Suprapubic skin (tissue), 4 donors: ENCODE measurements around the gene PYGL. TPM values are rescaled to one million over a fixed set of nuclear protein-coding genes. Genes with fewer than 3 reads are reported as not detected.
A peak's percentile ranks its signal among the peaks of the same experiment; 100 is the strongest.

Experiments used
- DNase-seq, 2 donors: peaks; one replicate each; pipeline ENCODE4 v3.0.0-alpha.2; 2019; ENCODE audit warnings: low spot score in 2 of 2
- H3K27ac ChIP-seq: fragments of 200-600 bp; sonication (generic); one replicate; pipeline ENCODE4 v1.5.1; 2019
- H3K27me3 ChIP-seq: fragments of 200-600 bp; sonication (generic); one replicate; pipeline ENCODE4 v1.5.1; 2019
- H3K36me3 ChIP-seq: fragments of 200-600 bp; sonication (generic); one replicate; pipeline ENCODE4 v1.5.1; 2019
- H3K4me1 ChIP-seq: fragments of 200-600 bp; sonication (generic); one replicate; pipeline ENCODE4 v1.5.1; 2019
- H3K4me3 ChIP-seq: fragments of 200-600 bp; sonication (generic); one replicate; pipeline ENCODE4 v1.5.1; 2019; ENCODE audit warnings: mild to moderate bottlenecking
- H3K9me3 ChIP-seq: fragments of 200-600 bp; sonication (generic); one replicate; pipeline ENCODE4 v1.5.1; 2019
- CTCF ChIP-seq, 2 donors: fragments of 200-600 bp in 1 of 2; fragments of 450-650 bp in 1 of 2; sonication (generic) in 1 of 2; IDR thresholded peaks; one replicate each; pipeline ENCODE4 v1.5.1; 2016 to 2019; ENCODE audit warnings: antibody characterized with exemption in 2 of 2, mild to moderate bottlenecking in 1 of 2, moderate library complexity in 1 of 2
- EP300 ChIP-seq: sonication (generic); formaldehyde crosslinking; IDR thresholded peaks from one replicate; pipeline ENCODE4 v1.6.1; 2017; ENCODE audit warnings: antibody characterized with exemption
- POLR2A ChIP-seq, 2 donors: fragments of 450-650 bp; IDR thresholded peaks; one replicate each; pipeline ENCODE4 v1.6.1; 2017; ENCODE audit warnings: antibody characterized with exemption in 2 of 2, mild to moderate bottlenecking in 2 of 2, moderate library complexity in 2 of 2
- POLR2AphosphoS5 ChIP-seq, 3 donors: sonication (generic); formaldehyde crosslinking; IDR thresholded peaks; one replicate each; pipeline ENCODE4 v1.6.1; 2017; ENCODE audit warnings: antibody characterized with exemption in 3 of 3
- WGBS: methylation state at CpG from one replicate; pipeline ENCODE4 v1.1.5; 2018; 5-methylcytosine and 5-hydroxymethylcytosine counted together
- total RNA-seq, 4 donors: library from RNA; depleted of rRNA; stranded (reverse); fragments of >200 nt; gene quantifications; one replicate each; pipeline ENCODE4 v1.1.0, GENCODE V29; 2016

The PYGL gene
- total RNA-seq, 4 donors from 2014 or later, result 43.3 to 73.4 (median 48.4) TPM

GRCh38 chr14:50864237-50864636, 80.0 kb downstream of the PYGL start:
- DNase-seq, result no peak
- no peaks in the 10 kb centered on the region for H3K9me3 ChIP-seq
- no peak for TF ChIP-seq EP300
- no peak for TF ChIP-seq CTCF (IDR thresholded peaks at IDR 0.05)
- no peak for TF ChIP-seq POLR2AphosphoS5 (IDR thresholded peaks at IDR 0.05)
- TF ChIP-seq POLR2A (IDR thresholded peaks at IDR 0.05), result no peak
- H3K4me3 ChIP-seq, result no peak overlapping the region
- H3K27me3 ChIP-seq, result no peaks in the 10 kb centered on the region
- peaks cover 4% of the 10 kb centered on the region for H3K4me1 ChIP-seq
- no peak overlapping the region for H3K27ac ChIP-seq
- H3K36me3 ChIP-seq, result no peaks in the 10 kb centered on the region

GRCh38 chr14:50862036-50862570, 82.2 kb downstream of the PYGL start:
- WGBS, result 87% methylated on average over 4 of the region's 4 CpGs
- Histone ChIP-seq H3K27ac (no peak overlapping the region), H3K27me3 (no peaks in the 10 kb centered on the region), H3K4me1 (peaks cover 6% of the 10 kb centered on the region), H3K9me3 (no peaks in the 10 kb centered on the region), H3K36me3 (no peaks in the 10 kb centered on the region), H3K4me3 (no peak overlapping the region)
- no peak for DNase-seq
- no peak for TF ChIP-seq CTCF (IDR thresholded peaks at IDR 0.05)
- TF ChIP-seq EP300, result no peak
- no peak for TF ChIP-seq POLR2A (IDR thresholded peaks at IDR 0.05)
- TF ChIP-seq POLR2AphosphoS5 (IDR thresholded peaks at IDR 0.05), result no peak

GRCh38 chr14:50860478-50861086, 83.7 kb downstream of the PYGL start:
- Histone ChIP-seq H3K36me3 (no peaks in the 10 kb centered on the region), H3K4me1 (peaks cover 6% of the 10 kb centered on the region), H3K4me3 (peak overlapping the region; percentile 49), H3K27ac (peak overlapping the region; percentile 32), H3K9me3 (no peaks in the 10 kb centered on the region), H3K27me3 (no peaks in the 10 kb centered on the region)
- TF ChIP-seq POLR2A (IDR thresholded peaks at IDR 0.05), result no peak
- TF ChIP-seq CTCF (IDR thresholded peaks at IDR 0.05), result peak; percentile 35 to 74
- TF ChIP-seq POLR2AphosphoS5 (IDR thresholded peaks at IDR 0.05), result no peak
- TF ChIP-seq EP300, result no peak
- peak; percentile 90 to 91 for DNase-seq
- 1% methylated on average over 6 of the region's 6 CpGs for WGBS

GRCh38 chr14:50859296-50859624, 85.0 kb downstream of the PYGL start:
- TF ChIP-seq POLR2A (IDR thresholded peaks at IDR 0.05) (no peak), POLR2AphosphoS5 (IDR thresholded peaks at IDR 0.05) (no peak), EP300 (no peak), CTCF (IDR thresholded peaks at IDR 0.05) (no peak)
- no peak overlapping the region for H3K27ac ChIP-seq
- no peaks in the 10 kb centered on the region for H3K36me3 ChIP-seq
- no peak for DNase-seq
- H3K4me3 ChIP-seq, result peak overlapping the region; percentile 49
- peaks cover 6% of the 10 kb centered on the region for H3K4me1 ChIP-seq
- H3K27me3 ChIP-seq, result no peaks in the 10 kb centered on the region
- WGBS, result 33% methylated on average over 1 of the region's 1 CpG
- H3K9me3 ChIP-seq, result no peaks in the 10 kb centered on the region

- Histone ChIP-seq H3K4me3 (no peak overlapping the region), H3K27me3 (no peaks in the 10 kb centered on the region), H3K36me3 (no peaks in the 10 kb centered on the region), H3K4me1 (peaks cover 6% of the 10 kb centered on the region), H3K27ac (no peak overlapping the region), H3K9me3 (no peaks in the 10 kb centered on the region)
- DNase-seq, result no peak
- 87% methylated on average over 5 of the region's 5 CpGs for WGBS
- TF ChIP-seq EP300 (no peak), POLR2AphosphoS5 (IDR thresholded peaks at IDR 0.05) (no peak), CTCF (IDR thresholded peaks at IDR 0.05) (no peak), POLR2A (IDR thresholded peaks at IDR 0.05) (no peak)
These were observed 87.6 kb downstream of the PYGL start for GRCh38 chr14:50856660-50857059.
